ENCODE results near the gene PM20D1. TPM values are rescaled to one million over a fixed set of nuclear protein-coding genes. Genes with fewer than 3 reads are reported as not detected.

Gene PM20D1
- total RNA-seq, 1 donor from 2014 or later, result 1.7 TPM

DNA sequence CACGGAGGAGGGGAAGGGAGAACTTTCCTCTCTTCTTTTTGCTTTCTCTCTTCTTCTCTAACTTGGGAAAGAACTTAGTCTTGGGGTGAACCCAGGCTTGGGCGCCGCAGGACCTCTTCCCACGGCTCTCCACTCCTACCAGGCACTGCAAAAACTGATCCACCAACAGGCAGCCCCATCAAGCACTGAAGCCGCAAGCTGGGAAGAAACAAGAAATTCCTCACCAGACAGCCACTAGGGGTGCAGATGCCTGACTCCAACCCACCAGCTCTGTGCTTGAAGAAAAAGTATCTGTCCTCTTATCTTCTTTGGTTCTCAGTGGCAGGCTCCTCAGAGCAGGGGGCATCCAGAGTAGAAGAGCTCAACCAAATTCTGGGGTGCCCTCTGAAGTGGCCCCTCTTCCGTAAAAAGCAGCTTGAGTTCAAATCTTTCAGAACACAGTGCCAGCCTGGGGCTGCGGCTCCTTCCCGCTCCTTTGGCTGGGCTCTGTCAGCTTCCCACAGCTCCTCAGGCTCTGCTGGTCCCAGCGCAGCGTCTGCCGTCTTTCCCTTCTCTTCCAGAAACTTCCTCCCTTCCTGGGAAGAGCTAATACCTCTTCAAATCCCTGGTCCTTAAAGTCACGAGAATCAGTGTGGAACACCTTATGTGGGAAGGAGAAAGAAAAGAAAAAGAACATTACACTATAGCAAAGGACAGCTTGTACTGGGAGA, 39.3 kb downstream of the PM20D1 start:
- no peak for DNase-seq (ENCODE audit: low spot score)
- intact Hi-C loops (cut with DNase I), result loop anchor here (5.0 kb wide), 2 partner anchors 63 to 102 kb away; no protein-coding TSS in a partner anchor

DNA sequence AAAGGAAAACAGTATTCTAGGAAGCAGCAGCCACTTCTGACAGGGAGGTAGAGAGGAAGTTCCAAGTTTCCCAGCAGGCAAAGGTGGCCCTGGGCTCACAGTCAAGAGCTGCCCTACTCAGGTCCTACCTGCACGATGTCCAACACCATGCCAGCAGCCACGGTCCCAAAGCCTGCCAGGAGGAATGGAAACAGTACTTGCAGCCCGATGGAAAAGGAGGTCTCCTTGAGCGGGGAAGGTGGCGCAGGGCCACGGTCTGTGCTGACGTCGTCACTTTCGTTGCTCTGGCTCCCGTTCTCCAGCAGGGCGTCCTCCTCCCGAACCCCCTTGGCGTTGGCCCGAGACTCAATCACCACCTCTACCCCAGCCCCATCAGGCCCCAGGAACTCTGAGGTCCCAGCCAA, 40.0 kb downstream of the PM20D1 start:
- DNase-seq (ENCODE audit: low spot score), result no peak
- intact Hi-C loops (cut with DNase I), result loop anchor here (5.0 kb wide), 2 partner anchors 63 to 102 kb away; no protein-coding TSS in a partner anchor

GRCh38 chr1:205809469-205809868, 40.5 kb downstream of the PM20D1 start:
- intact Hi-C loops (cut with DNase I), result no loop called here
- DNase-seq (ENCODE audit: low spot score), result no peak

- intact Hi-C loops (cut with DNase I), result no loop called here
- DNase-seq (ENCODE audit: low spot score), result no peak
Observed at GRCh38 chr1:205805082-205805711, 44.7 kb downstream of the PM20D1 start.

- intact Hi-C loops (cut with DNase I), result no loop called here
- no peak for DNase-seq (ENCODE audit: low spot score)
Observed at GRCh38 chr1:205804605-205805004, 45.3 kb downstream of the PM20D1 start.

GRCh38 chr1:205803986-205804385, 45.9 kb downstream of the PM20D1 start:
- intact Hi-C loops (cut with DNase I), result loop anchor here (2.0 kb wide), 1 partner anchor 23 kb away; no protein-coding TSS in a partner anchor
- no peak for DNase-seq (ENCODE audit: low spot score)

- intact Hi-C loops (cut with DNase I), result loop anchor here (2.0 kb wide), 1 partner anchor 25 kb away; no protein-coding TSS in a partner anchor
- DNase-seq (ENCODE audit: low spot score), result no peak
Observed at GRCh38 chr1:205802060-205802459, 47.9 kb downstream of the PM20D1 start.

DNA sequence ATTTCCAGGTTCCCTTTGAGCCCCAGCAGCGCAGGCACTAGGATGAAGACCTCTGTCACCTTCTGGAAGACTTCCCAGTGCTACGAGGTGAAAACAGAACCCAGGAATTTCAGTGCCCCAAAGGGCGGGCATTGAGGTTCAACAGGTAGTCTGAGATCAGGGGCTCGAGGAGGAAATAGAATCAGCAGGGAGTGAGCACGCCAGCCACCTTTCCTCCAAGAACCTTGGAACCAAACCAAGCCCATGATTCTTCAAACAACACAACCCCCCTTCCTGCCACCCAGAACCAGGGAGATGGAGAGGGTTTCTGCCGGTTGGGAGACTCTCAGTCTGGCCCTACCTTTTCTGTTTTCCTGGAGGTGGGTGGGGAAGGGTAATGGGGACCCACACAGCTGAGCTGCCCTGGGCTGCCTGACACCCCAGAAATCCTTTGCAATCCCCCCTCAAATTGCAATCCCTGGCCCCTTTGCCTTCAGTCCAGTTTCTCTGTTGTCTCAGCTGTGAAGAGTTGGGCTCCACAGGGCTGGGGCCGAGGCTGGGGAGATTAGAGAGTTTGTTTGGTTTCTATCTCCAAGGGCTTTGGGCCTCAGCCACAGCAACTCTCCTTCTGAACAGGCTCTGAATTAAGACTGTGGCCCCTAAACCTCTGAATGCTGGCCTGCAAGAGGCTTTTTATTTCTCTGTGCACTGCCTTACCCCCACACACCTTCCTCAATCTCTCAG, 48.8 kb downstream of the PM20D1 start:
- intact Hi-C loops (cut with DNase I), result no loop called here
- DNase-seq (ENCODE audit: low spot score), result no peak

- DNase-seq (ENCODE audit: low spot score), result no peak
- intact Hi-C loops (cut with DNase I), result no loop called here
Observed at GRCh38 chr1:205800427-205800826, 49.5 kb downstream of the PM20D1 start.

GRCh38 chr1:205798577-205798976, 51.4 kb downstream of the PM20D1 start:
- DNase-seq (ENCODE audit: low spot score), result no peak
- intact Hi-C loops (cut with DNase I), result loop anchor here (10.0 kb wide), 1 partner anchor 306 kb away; no protein-coding TSS in a partner anchor

DNA sequence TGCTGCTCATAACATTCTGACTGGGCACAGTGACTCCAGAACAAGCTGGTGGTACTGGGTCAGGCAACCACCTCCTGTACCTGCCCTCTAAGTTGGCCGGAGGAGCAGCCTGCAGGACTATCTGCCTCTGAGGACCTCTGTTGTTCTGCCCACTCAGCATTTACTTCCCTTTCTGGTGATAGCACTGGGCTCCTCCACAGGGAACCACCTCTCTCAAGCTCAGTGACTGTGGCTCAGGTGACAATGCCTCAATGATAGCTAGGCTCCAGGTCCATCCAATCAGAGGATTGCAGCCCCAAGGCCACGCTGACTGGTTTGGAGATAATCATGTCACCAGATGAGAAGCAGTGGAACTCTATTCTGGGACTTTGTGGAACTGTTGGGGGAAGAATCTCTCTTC, 52.8 kb downstream of the PM20D1 start:
- no peak for DNase-seq (ENCODE audit: low spot score)
- intact Hi-C loops (cut with DNase I), result loop anchor here (10.0 kb wide), 1 partner anchor 308 kb away; no protein-coding TSS in a partner anchor

GRCh38 chr1:205794011-205794730, 55.8 kb downstream of the PM20D1 start:
- intact Hi-C loops (cut with DNase I), result loop anchor here (10.0 kb wide), 1 partner anchor 311 kb away; no protein-coding TSS in a partner anchor
- DNase-seq (ENCODE audit: low spot score), result no peak

DNA sequence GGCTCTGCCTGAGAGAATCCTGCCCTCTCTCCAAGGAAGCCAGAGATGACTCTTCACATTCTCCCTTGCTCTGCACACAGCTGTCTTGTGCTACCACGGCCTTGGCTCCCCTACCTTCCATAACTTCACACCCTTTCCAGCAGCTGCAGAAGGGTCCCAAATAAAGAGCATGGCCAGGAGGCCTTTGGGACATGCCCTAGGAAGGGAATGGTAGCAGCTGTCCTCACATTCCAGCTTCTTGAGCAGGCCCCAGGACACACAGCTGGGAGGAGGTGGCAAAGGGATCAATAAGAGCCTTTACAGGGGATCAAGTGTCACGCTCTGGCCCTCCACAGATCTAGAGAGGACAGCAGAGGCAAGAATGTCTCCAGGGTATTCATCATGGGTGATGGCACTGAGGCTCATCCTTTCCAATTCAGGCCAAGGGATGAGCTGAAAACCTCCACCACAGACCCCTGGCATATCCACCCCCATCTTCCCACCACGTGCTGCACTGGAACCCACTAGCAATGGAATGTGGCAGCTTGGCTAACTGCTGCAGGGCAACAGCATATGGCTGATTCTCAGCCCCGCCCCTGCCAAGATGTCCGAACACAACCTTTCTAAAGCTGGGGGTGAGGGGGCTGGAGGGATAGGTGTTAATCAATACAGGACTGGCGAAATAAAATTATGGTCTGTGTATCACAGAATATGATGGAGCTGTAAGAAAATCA, 56.8 kb downstream of the PM20D1 start:
- no peak for DNase-seq (ENCODE audit: low spot score)
- intact Hi-C loops (cut with DNase I), result loop anchor here (10.0 kb wide), 1 partner anchor 312 kb away; no protein-coding TSS in a partner anchor

- DNase-seq (ENCODE audit: low spot score), result no peak
- intact Hi-C loops (cut with DNase I), result loop anchor here (10.0 kb wide), 1 partner anchor 312 kb away; no protein-coding TSS in a partner anchor
Observed at GRCh38 chr1:205792481-205792881, 57.5 kb downstream of the PM20D1 start.

- DNase-seq (ENCODE audit: low spot score), result no peak
- intact Hi-C loops (cut with DNase I), result loop anchor here (2.0 to 10.0 kb wide), 3 partner anchors 127 to 313 kb away; no protein-coding TSS in a partner anchor
Observed at GRCh38 chr1:205791568-205792180, 58.3 kb downstream of the PM20D1 start.

DNA sequence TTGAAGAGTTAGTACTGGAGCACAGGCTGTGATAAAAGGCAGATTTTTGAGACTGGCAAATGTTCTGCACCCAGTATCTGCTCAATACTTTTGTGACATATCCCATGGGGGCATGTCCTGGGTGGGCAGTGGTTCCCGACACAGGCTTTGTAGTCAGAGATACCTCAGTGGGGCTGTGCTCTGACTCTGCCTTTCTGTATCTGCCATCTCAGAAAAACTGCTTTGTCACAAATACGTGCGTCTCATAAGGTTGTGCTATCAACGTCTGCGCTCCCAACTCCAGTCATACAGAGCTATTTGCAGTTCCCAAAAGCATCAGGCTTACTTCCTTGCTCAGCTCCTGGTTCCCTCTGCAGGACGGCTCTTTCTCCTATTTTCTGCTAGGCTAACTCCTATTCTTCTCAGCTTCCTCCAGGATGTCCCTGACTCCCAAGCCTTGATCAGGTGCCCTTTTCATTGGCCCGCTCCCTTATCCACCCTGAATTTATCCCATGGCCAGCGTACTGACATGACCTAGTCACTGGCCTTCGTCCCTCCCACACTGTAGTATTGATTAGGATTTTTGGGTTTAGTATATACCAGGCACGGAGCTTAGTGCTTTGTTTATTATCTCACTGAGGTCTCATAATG, 62.5 kb downstream of the PM20D1 start:
- no peak for DNase-seq (ENCODE audit: low spot score)
- intact Hi-C loops (cut with DNase I), result no loop called here

- intact Hi-C loops (cut with DNase I), result no loop called here
- no peak for DNase-seq (ENCODE audit: low spot score)
Observed at GRCh38 chr1:205786601-205787000, 63.3 kb downstream of the PM20D1 start.

DNA sequence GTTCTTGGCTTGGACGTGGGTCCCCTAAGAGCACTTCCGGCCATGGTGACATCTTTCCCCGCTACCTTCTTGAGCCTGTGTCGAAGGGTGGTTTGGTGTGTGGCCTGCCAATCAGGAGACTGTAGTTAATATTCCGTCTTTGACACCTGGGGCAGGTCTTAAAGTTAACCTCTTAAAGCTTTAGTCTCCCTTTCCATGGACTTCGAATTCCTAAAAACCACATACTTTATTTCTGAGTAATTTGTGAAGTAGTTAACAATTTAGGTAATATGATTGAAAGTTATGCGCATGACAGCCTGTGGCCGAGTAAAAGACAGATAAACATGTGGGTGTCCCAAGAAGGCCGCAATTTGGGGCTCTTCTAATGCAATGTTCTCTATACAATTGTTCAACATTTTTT, 64.5 kb downstream of the PM20D1 start:
- DNase-seq (ENCODE audit: low spot score), result no peak
- intact Hi-C loops (cut with DNase I), result no loop called here

Measured in cardiac septum (tissue), 1 donor.